WTC11 (cell line): ENCODE results near the gene MICAL3. TPM values are rescaled to one million over a fixed set of nuclear protein-coding genes. Genes with fewer than 3 reads are reported as not detected.

Source experiments
- ATAC-seq: fragments of 200-7000 bp; cut with Tn5 transposase; 2 replicates; pipeline ENCODE4 v1.10.0; 2021; ENCODE audit warnings: mild to moderate bottlenecking, moderate library complexity
- CTCF ChIA-PET: fragments of 300-600 bp; sonication (Branson Sonifier 250); formaldehyde crosslinking; loops from one replicate; lab custom pipeline; 2021; ENCODE audit warnings: antibody characterized with exemption; lab: Charles Lee
- POLR2A ChIA-PET: fragments of 350-600 bp; sonication (Branson Sonifier 250); formaldehyde crosslinking; loops from one replicate; lab custom pipeline; 2021; ENCODE audit warnings: antibody characterized with exemption; lab: Charles Lee
- DNase-seq: peaks from one replicate; pipeline ENCODE4 v3.0.0; 2021; ENCODE audit warnings: low spot score
- H3K27ac Mint-ChIP-seq: 2 replicates; pipeline ENCODE4 v1.8.0; 2021; ENCODE audit warnings: mixed read lengths
- H3K27me3 Mint-ChIP-seq: 2 replicates; pipeline ENCODE4 v1.8.0; 2021; ENCODE audit warnings: low read depth, mild to moderate bottlenecking, moderate library complexity, mixed read lengths
- H3K36me3 Mint-ChIP-seq: 2 replicates; pipeline ENCODE4 v1.8.0; 2021; ENCODE audit warnings: mixed read lengths
- H3K4me1 Mint-ChIP-seq: 2 replicates; pipeline ENCODE4 v1.8.0; 2022; ENCODE audit warnings: mixed read lengths
- H3K4me3 Mint-ChIP-seq: 2 replicates; pipeline ENCODE4 v1.8.0; 2021; ENCODE audit warnings: mild to moderate bottlenecking, moderate library complexity, mixed read lengths
- H3K9me3 Mint-ChIP-seq: 2 replicates; pipeline ENCODE4 v1.8.0; 2021; ENCODE audit warnings: mixed read lengths
- AR ChIP-seq: fragments of 250-450 bp; sonication (Bioruptor Pico); IDR thresholded peaks from 2 replicates; pipeline ENCODE4 v1.9.0; 2021; ENCODE audit warnings: mild to moderate bottlenecking
- ATF2 ChIP-seq: sonication (generic); formaldehyde crosslinking; IDR thresholded peaks from 2 replicates; pipeline ENCODE4 v1.8.1; 2022; ENCODE audit warnings: low read depth, missing genetic modification reagents, borderline replicate concordance
- ATF6 ChIP-seq: sonication (generic); formaldehyde crosslinking; IDR thresholded peaks from 2 replicates; pipeline ENCODE4 v1.8.1; 2023; ENCODE audit warnings: mild to moderate bottlenecking, missing genetic modification reagents
- CDX4 ChIP-seq: fragments of 250-450 bp; sonication (Bioruptor Pico); IDR thresholded peaks from 2 replicates; pipeline ENCODE4 v1.9.0; 2021; ENCODE audit warnings: moderate library complexity, mild to moderate bottlenecking, inconsistent platforms, borderline replicate concordance
- EMX1 ChIP-seq: fragments of 250-450 bp; sonication (Bioruptor Pico); IDR thresholded peaks from 2 replicates; pipeline ENCODE4 v1.8.0; 2021; ENCODE audit warnings: mild to moderate bottlenecking
- ESRRA ChIP-seq: sonication (generic); formaldehyde crosslinking; IDR thresholded peaks from 2 replicates; pipeline ENCODE4 v1.8.1; 2022; ENCODE audit warnings: mild to moderate bottlenecking, missing genetic modification reagents, borderline replicate concordance
- ETV6 ChIP-seq: sonication (generic); formaldehyde crosslinking; IDR thresholded peaks from 2 replicates; pipeline ENCODE4 v1.8.1; 2022; ENCODE audit warnings: mild to moderate bottlenecking, missing genetic modification reagents
- FOXP4 ChIP-seq: sonication (generic); formaldehyde crosslinking; IDR thresholded peaks from 2 replicates; pipeline ENCODE4 v1.8.0; 2022; ENCODE audit warnings: mild to moderate bottlenecking, missing genetic modification reagents
- GRHL2 ChIP-seq: fragments of 250-450 bp; sonication (Bioruptor Pico); IDR thresholded peaks from 2 replicates; pipeline ENCODE4 v1.8.0; 2022; ENCODE audit warnings: mild to moderate bottlenecking, moderate library complexity; ENCODE audit not compliant: insufficient replicate concordance, severe bottlenecking
- HMGA2 ChIP-seq: fragments of 250-450 bp; sonication (Bioruptor Pico); IDR thresholded peaks from 2 replicates; pipeline ENCODE4 v1.4.0; 2021; ENCODE audit warnings: mild to moderate bottlenecking, moderate library complexity
- MLX ChIP-seq: sonication (generic); formaldehyde crosslinking; IDR thresholded peaks from 2 replicates; pipeline ENCODE4 v1.8.1; 2023; ENCODE audit warnings: mild to moderate bottlenecking, missing genetic modification reagents, moderate library complexity
- PREB ChIP-seq: sonication (generic); formaldehyde crosslinking; IDR thresholded peaks from 2 replicates; pipeline ENCODE4 v1.8.1; 2022; ENCODE audit warnings: mild to moderate bottlenecking, missing genetic modification reagents, moderate library complexity, borderline replicate concordance
- PRRX2 ChIP-seq: fragments of 250-450 bp; sonication (Bioruptor Pico); IDR thresholded peaks from 2 replicates; pipeline ENCODE4 v1.8.0; 2021; ENCODE audit warnings: mild to moderate bottlenecking
- SMAD3 ChIP-seq: sonication (generic); formaldehyde crosslinking; IDR thresholded peaks from 2 replicates; pipeline ENCODE4 v1.8.0; 2022; ENCODE audit warnings: missing genetic modification reagents, mild to moderate bottlenecking, borderline replicate concordance
- SP1 ChIP-seq: sonication (generic); formaldehyde crosslinking; conservative IDR thresholded peaks from 2 replicates; pipeline ENCODE4 v1.8.1; 2022; ENCODE audit warnings: missing genetic modification reagents
- ZBTB21 ChIP-seq: sonication (generic); formaldehyde crosslinking; IDR thresholded peaks from 2 replicates; pipeline ENCODE4 v1.8.1; 2023; ENCODE audit warnings: mild to moderate bottlenecking, missing genetic modification reagents, borderline replicate concordance
- ZMAT4 ChIP-seq: fragments of 250-450 bp; sonication (Bioruptor Pico); IDR thresholded peaks from 2 replicates; pipeline ENCODE4 v1.9.0; 2021; ENCODE audit warnings: mild to moderate bottlenecking
- ZNF121 ChIP-seq: sonication (generic); formaldehyde crosslinking; IDR thresholded peaks from 2 replicates; pipeline ENCODE4 v1.8.0; 2023; ENCODE audit warnings: missing genetic modification reagents
- ZNF219 ChIP-seq: sonication (generic); formaldehyde crosslinking; IDR thresholded peaks from 2 replicates; pipeline ENCODE4 v1.8.0; 2023; ENCODE audit warnings: missing genetic modification reagents, mild to moderate bottlenecking, borderline replicate concordance
- ZNF396 ChIP-seq: fragments of 250-450 bp; sonication (Bioruptor Pico); IDR thresholded peaks from 2 replicates; pipeline ENCODE4 v1.8.0; 2021; ENCODE audit warnings: mild to moderate bottlenecking, moderate library complexity, borderline replicate concordance
- total RNA-seq: library from RNA; stranded (reverse); gene quantifications from 3 replicates; pipeline ENCODE4 v1.2.3, GENCODE V29; 2021

The MICAL3 gene
- total RNA-seq, 1 experiment from 2014 or later = 41.2 TPM

- Mint-ChIP-seq H3K4me3 (no peak overlapping the region), H3K9me3 (no peaks in the 10 kb centered on the region), H3K36me3 (no peaks in the 10 kb centered on the region), H3K27me3 (peaks cover 3% of the 10 kb centered on the region)
- DNase-seq (no peak), ATAC-seq (no peak)
- ChIA-PET CTCF (interaction anchor here (1.3 kb wide), 1 partner anchor 327 kb away, joined by 5 read pairs; no protein-coding TSS in a partner anchor), POLR2A (interaction anchor here (0.5 kb wide), 1 partner anchor 32 kb away, joined by 4 read pairs; no protein-coding TSS in a partner anchor)
- TF ChIP-seq ATF2 = no peak
- no peak for TF ChIP-seq ESRRA (CRISPR knock-in tag)
- no peak for TF ChIP-seq SMAD3 (CRISPR knock-in tag)
- TF ChIP-seq SP1 (CRISPR knock-in tag) = no peak
- TF ChIP-seq ETV6 (CRISPR knock-in tag) = no peak
- TF ChIP-seq ZBTB21 (CRISPR knock-in tag) = no peak
- no peak for TF ChIP-seq ZNF219 (CRISPR knock-in tag)
- no peak for TF ChIP-seq AR (CRISPR knock-in tag)
- TF ChIP-seq ZMAT4 (CRISPR knock-in tag) = no peak
- TF ChIP-seq HMGA2 (CRISPR knock-in tag) = no peak
- no peak for TF ChIP-seq PRRX2 (CRISPR knock-in tag)
- no peak for TF ChIP-seq ZNF121 (CRISPR knock-in tag)
- no peak for TF ChIP-seq ZNF396
- TF ChIP-seq ATF6 (CRISPR knock-in tag) = no peak
- TF ChIP-seq FOXP4 (CRISPR knock-in tag) = no peak
- no peak for TF ChIP-seq MLX (CRISPR knock-in tag)
- TF ChIP-seq, all 79 proteins: peak for 0
- Mint-ChIP-seq H3K27ac (no peak overlapping the region), H3K4me1 (no peaks in the 10 kb centered on the region)
Observed at GRCh38 chr22:18070041-18070440, 45.7 kb upstream of the MICAL3 start.

GRCh38 chr22:18069041-18069440, 44.7 kb upstream of the MICAL3 start:
- no peak overlapping the region for H3K27ac Mint-ChIP-seq
- no peaks in the 10 kb centered on the region for H3K36me3 Mint-ChIP-seq
- no peaks in the 10 kb centered on the region for H3K9me3 Mint-ChIP-seq
- no peak for ATAC-seq
- POLR2A ChIA-PET = no interaction called here
- peaks cover 3% of the 10 kb centered on the region for H3K27me3 Mint-ChIP-seq
- H3K4me3 Mint-ChIP-seq = no peak overlapping the region
- no peak for DNase-seq
- CTCF ChIA-PET = interaction anchor here (0.7 to 1.5 kb wide), 3 partner anchors 177 to 326 kb away, joined by 3 to 5 read pairs (median 4); no protein-coding TSS in a partner anchor
- H3K4me1 Mint-ChIP-seq = no peaks in the 10 kb centered on the region
- no peak for TF ChIP-seq PREB
- no peak for TF ChIP-seq GRHL2 (CRISPR knock-in tag)
- TF ChIP-seq CDX4 (CRISPR knock-in tag) = no peak
- no peak for TF ChIP-seq AR (CRISPR knock-in tag)
- TF ChIP-seq EMX1 (CRISPR knock-in tag) = no peak
